Bone marrow (tissue), 2 donors: ENCODE data around the gene CREBBP.

Experiments
- DNase-seq, 2 donors: peaks; one replicate each; lab custom pipeline; 2025; lab: John Stamatoyannopoulos, UW

CREBBP gene

DNA sequence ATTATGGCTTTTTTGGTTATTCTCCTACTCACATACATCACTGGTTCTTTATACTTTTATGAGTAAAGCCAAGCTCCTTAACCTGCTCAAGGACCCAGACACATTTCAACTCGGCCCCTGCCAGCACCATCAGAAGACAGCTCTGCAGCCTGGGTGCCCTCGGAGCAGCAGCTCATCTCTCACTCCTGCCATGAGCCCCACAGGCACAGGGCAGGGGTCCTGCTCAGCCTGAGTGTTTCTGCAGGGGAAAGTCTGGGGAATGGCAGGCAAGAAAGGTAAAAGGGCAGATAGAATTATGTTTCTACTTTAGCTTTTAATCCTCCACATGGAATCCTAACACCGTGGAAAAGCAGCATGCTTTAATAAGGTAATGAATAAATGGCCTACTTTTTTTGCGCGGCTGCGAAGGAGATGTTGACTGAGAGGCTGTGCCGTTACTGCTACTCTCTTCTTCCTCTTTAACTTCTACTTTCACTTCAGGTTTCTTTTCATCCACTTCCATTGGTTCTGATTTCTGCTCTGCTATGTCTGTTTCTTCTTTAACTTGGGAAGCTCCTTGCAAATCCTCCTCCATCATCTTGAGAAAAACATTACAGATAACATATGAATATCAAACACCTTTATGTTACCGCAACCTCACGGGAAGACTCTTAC, 113.1 kb downstream of the CREBBP start:
- no peak for DNase-seq

DNA sequence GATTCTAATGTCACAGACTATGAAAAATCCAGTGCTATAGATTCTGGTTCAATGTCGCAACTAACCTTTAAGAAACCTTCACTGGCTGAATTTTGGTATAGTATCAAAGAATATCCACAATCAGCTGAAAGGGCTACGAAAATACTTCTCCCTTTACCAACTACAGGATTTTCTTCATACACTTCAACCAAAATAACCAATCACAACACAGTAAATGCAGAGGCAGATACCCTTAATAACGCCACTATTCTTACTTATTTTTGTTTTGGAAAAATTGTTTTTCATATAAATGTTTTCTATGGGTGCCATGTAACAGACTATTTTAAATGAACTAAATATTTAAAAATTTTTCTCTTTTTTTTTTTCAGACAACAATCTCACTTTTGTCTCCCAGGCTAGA, 114.3 kb downstream of the CREBBP start:
- no peak for DNase-seq

DNA sequence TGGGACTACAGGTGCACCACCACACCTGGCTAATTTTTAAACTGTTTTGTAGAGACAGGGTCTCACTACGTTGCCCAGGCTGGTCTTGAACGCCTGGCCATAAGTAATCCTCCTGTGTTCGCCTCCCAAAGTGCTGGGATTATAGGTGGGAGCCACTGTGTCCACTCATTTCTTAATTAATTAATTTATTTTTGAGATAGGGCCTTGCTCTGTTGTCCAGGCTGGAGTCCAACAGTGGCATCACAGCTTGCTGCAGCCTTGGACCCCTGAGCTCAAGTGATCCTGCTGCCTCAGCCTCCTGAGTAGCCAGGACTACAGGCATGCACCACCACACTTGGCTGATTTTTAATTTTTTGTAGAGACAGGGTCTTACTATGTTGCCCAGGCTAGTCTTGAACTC, 116.1 kb downstream of the CREBBP start:
- DNase-seq = no peak

DNA sequence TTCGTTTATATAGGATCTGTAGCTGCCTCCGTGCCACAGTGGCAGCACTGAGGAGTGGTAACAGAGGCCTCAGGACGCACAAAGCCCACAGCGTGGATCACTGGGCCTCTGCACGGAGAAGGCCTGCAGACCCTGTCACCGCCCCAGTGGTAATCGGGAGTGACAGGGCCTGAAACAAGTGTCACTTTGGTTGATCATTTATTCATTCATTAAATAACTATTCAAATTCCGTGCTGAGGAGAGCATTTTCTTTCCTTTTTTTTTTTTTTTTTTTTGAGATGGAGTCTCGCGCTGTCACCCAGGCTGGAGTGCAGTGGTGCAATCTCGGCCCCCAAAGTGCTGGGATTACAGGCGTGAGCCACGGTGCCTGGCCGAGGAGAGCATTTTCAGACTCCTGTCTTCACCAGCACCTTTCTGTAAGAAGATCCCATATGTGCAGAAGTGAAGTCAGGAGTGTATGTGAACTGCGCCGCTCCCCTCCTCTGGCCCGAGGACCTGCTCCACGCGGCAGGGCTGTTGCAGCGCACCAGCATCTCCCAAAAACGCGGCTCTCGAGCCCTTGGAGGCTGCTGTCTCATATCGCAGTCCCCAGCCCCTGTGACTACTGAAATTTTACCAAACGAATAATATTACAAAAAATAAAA, 118.3 kb downstream of the CREBBP start:
- no peak for DNase-seq

DNA sequence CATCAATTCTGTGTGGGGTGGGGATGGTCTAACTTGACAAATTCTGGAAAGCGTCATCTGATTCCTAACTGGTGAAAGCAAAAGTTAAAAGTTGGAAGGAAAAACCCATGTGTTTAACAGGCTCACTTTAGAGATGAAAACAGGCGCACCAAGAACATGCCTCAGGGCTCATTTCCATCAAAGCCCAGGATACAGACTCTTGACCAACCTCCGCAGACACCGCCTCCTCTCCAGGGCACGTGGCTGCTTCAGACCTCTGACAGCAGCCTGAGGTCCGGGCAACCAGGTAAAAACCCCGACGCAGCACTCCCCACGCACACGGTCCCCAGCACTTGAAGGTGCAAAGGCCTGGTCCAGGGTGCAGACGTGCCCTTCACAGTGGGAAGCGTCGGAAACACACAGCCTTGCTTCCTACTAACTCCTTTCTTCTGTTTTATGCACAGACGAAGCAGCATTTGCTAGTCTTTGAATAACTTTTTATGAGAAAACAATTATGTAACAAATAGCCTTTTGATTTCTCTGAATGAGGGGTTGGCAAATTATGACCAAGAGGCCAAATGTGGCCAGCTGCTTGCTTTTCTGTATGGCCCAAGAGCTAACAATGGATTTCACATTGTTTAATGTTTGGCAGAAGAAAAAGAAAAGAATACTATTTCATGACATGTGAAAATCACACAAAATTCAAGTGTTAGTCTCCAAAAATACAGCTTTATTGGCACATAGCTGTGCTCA, 119.0 kb downstream of the CREBBP start:
- DNase-seq = no peak

DNA sequence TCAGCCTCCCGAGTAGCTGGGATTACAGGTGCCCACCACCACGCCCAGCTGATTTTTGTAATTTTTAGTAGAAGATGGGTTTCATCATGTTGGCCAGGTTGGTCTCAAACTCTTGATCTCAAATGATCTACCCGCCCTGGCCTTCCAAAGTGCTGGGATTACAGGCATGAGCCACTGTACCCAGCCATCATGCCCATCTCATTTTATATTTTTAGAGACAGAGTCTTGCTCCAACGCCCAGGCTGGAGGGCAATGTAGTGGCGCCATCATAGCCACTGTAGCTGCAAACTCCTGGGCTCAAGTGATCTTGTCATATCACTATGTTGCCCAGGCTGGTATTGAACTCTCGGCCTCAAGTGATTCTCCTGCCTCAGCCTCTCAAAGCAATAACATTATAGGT, 120.0 kb downstream of the CREBBP start:
- no peak for DNase-seq

DNA sequence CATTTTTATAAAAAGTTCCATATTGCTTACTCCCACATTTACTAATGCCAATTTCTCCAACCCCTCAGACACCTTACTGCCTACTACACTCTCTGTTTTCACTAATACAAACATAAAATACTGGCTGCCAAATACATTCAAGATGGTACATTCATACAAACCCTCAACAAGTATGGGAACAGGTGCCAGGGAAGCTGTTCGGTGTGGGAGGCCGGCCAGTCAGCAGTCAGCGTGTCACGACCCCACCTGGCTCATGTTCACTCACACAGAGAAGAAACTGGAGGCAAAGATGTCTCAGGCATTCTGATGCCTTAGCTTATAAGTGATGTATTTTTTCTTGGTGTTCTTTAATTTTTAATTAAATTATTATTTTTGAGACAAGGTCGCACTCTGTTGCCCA, 120.8 kb downstream of the CREBBP start:
- no peak for DNase-seq

DNA sequence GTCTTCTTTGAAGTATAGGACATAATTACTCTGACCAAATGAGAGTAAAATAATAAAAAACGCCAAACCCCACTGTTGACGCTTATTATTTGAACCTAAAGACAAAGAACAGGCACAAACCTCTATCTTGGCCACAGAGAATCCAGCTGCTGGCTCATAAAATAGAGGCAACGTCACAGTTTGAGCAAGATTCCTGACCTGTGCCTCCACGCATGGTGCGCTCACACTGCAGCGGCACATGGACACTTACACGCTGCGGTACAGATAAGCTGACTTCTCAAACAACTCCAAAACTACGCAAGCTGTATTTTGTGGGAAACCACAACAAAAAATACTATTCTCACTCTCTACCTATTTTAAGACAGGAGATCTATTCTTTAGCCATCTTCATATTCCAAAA, 124.4 kb downstream of the CREBBP start:
- no peak for DNase-seq

DNA sequence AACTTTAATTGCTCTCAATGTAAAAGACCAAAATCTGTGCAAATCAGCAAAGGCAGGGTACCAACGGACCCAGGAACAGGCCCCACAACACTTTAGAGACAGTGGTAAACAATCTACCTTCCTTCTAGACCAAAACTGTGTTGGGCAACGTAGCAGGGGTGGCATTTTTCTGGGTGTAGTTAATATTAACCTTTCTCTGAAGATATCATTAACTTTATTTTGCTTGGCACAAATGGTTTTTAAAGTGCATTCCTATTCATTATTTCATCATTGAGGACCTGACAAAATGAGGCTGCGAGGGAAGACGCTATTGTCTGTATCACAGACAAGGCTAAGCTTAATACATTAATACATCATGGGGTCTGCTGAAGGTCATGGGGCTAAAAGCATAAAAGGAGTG, 125.3 kb downstream of the CREBBP start:
- no peak for DNase-seq

DNA sequence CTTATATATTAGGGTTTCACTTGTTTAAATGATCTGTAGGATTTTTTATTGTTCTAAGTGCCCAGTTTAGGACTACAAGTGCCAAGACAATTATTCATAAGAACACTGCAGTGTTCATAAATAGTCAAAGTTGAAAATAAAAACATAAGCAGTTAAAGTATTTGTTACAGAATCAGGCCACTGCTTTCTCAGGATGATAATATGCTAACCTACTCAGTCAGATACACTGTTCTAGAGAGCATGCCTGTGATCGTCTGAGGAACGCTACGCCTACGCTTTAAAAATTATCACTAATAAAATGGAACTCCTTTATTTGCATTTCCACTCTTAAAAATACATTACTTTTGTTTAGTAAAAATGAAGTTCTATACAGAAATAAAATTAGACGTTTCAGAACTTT, 125.7 kb downstream of the CREBBP start:
- no peak for DNase-seq

DNA sequence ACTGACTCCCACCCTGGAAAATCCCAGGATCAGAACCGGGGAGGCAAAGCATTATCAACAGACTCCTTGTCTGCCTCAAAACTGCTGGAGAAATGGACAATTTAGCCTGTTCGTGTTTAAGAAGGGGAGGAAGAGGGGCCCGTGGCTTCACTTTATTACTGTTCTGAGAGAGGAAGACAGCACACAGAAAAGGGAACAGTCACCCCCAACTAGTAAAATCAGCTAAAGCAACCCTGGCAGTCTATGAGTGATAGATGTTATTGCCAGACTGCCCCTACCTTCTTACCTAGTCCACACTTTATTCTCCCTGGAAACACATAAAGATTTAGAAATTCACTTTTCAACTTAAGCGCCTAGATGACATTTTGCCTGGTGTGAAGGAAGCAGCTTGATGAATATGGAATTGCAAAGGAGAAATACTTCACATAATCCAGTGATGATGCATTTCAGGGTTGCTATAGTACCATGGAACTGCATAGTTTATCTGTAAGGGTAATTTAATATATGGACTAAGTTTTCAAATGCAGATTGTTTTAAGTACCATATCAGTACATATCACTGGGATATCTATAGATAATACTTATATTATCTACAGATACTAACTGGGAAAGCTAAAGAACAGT, 126.3 kb downstream of the CREBBP start:
- no peak for DNase-seq

DNA sequence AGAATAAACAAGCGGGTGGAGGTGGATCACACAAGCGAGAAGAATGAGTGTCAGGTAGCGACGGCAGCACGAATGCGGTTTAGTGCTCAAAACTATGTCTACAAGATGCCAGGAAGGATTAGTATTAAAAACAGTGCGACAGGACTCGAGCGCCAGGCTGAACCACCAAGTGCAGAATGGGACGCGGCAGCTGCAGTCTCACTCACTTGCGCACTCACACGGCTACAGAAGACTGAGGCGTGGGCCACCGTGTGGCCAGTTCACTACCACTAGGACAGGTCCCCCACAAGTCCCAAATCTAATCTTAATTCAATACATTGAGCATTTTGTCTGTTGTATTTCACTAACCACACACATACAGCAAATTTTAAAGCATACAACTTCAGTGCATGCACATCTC, 127.5 kb downstream of the CREBBP start:
- no peak for DNase-seq

DNA sequence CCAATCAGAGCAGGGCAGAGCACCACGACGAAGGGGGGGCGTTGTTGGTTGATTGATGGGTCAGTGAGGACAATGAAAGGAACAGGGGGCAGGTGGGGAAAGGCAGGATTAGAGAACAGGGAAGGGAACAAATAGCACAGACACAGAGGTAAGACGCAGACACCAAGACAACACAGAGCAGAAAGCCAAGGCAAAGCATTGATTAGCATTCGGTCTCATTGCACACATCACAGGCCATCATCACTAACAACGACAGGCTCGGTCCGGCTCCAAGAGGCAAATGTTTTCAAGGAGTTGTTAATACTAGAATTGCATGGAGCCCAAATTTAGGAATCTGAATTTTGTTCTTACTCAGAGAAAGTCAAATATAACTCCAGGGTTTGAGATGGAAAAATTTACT, 128.6 kb downstream of the CREBBP start:
- no peak for DNase-seq

DNA sequence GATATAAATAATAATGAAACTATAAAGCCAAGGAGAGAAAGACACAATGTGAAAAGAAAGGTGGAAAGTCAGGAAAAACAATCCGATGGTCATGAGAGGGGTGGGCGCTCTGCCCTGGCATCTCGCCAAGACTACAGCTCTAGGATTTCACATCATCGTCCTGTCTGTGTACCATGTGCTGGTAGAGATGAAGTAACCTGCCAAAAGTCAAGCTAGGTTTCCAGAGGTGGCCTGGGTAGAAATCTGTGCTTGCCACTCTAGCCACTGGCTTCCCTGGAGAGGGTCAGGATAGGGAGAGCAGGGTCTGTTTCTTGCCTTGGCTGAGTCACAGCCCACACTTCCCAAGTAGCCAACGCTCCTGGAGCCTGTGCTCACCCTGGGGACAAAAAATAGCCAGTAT, 132.2 kb downstream of the CREBBP start:
- DNase-seq = no peak

DNA sequence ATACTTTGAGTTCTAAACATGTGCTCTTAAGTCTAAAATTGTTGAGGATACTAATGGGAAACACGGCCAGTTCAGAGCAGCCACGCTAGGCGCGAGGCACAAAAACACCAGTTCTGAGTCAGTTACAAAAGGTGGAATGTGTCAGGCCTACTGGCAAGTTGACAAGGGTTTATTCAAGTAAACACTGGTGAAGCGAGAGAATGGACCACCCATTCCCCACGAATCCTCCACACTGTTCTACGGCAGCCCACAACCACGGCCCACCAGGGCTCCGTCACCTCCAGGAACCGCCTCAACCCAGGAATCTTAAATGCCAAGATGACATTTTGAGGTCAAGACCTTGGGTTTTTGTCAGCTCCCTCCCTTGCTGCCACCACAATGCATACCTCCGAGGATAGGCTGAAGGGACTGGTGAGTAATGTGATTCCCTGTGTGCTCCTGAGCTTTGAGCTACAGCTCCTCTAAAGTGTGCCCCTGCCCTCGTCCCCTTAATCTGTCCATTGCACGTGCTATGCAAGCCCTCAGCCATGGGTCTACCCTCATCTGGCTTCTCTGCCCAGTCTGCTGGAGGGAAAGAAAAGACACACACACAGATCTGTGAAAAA, 134.7 kb downstream of the CREBBP start:
- DNase-seq = no peak

DNA sequence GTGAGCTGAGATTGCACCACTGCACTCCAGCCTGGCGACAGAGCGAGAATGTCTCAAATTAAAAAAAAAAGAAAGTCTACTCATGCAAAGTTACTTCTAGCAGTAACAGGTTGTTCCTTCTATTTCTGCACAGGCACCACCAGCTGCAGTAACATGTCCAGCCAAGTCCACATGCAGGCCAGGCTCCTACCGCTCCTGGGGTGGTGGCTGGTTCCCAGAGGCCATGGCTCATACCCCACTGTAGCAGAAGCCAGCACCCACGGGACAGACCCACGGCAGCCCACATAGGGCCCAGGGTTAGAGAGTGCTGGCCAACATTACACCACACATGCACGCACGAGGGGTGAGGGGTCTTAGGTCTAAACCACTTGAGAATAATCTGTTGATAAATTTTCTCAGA, 136.5 kb downstream of the CREBBP start:
- no peak for DNase-seq

DNA sequence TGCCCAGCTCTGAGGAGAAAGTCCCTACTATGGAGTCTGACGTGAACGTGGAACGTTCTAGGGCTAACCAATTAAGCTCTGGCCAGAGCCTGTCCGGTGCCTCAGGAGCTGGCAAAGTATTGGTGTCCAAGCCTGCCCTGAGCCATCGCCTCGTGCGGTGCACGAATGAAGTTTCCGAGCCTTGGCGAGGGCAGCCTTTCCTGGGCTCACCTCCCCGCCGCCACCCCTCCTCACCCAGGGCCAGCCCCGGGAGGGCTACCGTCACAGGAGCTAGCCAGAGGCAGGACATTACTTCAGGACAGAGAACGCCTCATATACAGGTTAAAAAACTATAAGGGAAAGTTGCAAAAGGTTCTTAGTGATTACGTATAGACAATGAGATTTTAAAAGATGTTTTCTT, 139.6 kb downstream of the CREBBP start:
- DNase-seq = no peak

DNA sequence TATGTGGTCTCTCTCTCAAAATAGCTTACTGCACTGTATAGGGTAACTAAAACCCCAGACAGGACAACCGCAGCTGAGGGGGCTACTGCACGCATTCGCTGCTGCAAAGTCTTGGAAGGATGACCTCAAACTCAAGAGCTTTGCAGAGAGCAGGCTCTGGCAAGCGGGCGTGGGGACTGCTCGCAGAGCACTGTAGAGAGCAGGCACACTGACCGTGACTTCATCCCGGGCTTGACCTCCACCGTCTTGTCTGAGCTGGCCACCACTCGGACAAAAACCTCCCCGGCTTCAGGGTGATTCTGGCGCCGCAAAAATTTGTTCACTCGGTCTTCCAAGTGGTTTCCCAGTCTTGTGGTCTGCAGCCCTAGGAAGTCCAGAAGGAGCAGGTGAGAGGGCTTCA, 140.3 kb downstream of the CREBBP start:
- DNase-seq = no peak

DNA sequence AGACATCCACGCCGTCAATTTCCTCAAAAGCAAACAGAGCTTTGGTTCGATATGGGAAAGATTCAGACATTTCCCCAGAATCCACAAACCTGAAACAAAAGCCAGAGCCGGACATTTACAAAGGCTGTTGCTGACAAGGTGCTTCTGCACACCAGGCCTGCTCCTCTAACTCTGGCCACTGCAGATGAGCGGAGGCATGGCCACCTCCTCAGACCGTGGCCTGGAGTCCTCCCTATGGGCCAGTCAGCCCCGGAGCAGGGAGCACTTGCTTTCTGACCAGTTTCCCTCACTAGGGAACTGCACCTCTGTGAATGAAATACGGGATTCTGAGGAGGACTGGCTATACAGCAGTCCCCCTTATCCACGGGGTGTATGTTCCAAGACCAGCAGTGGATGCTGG, 140.9 kb downstream of the CREBBP start:
- DNase-seq = no peak

DNA sequence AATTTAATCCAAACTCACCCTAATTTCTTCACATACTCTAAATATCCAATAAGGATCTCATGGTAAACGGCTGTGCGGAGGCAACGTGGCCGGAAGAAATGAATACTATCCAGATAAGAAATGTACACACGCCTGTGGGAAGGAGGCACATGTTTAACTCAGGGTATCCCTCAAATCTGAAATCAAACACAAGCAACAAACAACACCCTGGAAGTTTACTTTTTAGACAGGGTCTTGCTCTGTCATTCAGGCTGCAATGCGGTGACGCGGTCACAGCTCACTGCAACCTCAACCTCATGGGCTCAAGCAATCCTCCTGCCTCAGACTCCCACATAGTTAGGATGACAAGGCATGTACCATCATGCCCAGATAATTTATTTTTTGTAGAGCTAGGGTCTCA, 142.0 kb downstream of the CREBBP start:
- DNase-seq = no peak

DNA sequence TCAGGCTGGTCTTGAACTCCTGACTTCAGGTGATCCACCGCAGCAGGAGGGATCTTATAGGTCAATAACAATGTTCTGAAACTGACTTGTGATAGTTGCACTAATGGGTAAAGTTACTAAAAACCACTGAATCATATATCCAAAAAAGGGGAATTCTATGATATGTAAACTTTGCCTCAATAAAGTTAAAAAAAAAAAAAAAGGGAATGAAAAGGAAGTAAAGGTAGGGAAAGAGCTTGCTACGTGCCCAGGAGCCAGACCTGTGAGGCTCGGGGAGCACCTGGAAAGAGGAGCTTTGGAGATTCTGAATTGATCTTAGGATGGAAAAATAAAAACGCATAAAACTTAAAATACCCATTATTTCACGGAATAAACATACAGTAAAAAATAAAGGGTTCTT, 142.4 kb downstream of the CREBBP start:
- DNase-seq = no peak

DNA sequence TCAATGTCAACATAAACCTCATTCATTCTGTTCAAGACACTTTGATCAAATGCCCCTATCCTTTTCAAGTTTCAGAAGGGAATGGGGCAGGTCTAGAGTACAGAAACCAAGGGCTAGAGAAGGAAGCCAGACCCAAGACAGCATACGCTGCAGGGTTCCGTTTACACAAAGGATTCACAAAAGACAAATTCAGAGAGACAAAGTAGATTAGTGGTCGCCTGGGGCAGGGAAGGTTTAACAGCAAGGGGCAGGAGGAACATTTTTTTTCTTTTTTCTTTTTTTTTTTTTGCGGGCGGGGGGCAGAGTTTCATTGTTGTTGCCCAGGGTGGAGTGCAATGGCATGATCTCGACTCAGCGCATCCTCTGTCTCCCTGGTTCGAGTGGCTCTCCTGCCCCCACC, 143.3 kb downstream of the CREBBP start:
- no peak for DNase-seq

DNA sequence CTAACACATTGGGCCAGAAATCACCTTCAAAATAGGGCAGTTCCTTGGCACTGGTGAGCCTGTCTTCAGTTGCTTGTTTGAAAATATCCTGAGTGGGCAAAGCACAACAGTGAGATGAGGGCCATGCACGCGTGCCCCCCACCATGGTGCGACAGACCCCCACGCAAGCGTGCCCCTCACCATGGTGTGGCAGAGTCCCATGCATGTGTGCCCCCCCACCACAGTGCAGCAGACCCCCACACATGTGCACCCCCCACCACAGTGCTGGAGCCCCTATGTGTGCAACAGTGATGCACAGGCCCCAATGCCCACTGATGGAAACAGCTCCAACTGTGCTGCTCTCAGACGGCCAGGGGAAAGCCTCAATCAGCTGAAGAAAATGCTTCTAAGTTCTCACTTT, 144.4 kb downstream of the CREBBP start:
- no peak for DNase-seq
